WTC11 (cell line): ENCODE data around the gene ZBTB21. TPM values are rescaled to one million over a fixed set of nuclear protein-coding genes. Genes with fewer than 3 reads are reported as not detected.

Source experiments
- ATAC-seq: fragments of 200-7000 bp; cut with Tn5 transposase; 2 replicates; pipeline ENCODE4 v1.10.0; 2021; ENCODE audit warnings: mild to moderate bottlenecking, moderate library complexity
- CTCF ChIA-PET: fragments of 300-600 bp; sonication (Branson Sonifier 250); formaldehyde crosslinking; loops from one replicate; lab custom pipeline; 2021; ENCODE audit warnings: antibody characterized with exemption; lab: Charles Lee
- POLR2A ChIA-PET: fragments of 350-600 bp; sonication (Branson Sonifier 250); formaldehyde crosslinking; loops from one replicate; lab custom pipeline; 2021; ENCODE audit warnings: antibody characterized with exemption; lab: Charles Lee
- DNase-seq: peaks from one replicate; pipeline ENCODE4 v3.0.0; 2021; ENCODE audit warnings: low spot score
- H3K27ac Mint-ChIP-seq: 2 replicates; pipeline ENCODE4 v1.8.0; 2021; ENCODE audit warnings: mixed read lengths
- H3K27me3 Mint-ChIP-seq: 2 replicates; pipeline ENCODE4 v1.8.0; 2021; ENCODE audit warnings: low read depth, mild to moderate bottlenecking, moderate library complexity, mixed read lengths
- H3K36me3 Mint-ChIP-seq: 2 replicates; pipeline ENCODE4 v1.8.0; 2021; ENCODE audit warnings: mixed read lengths
- H3K4me1 Mint-ChIP-seq: 2 replicates; pipeline ENCODE4 v1.8.0; 2022; ENCODE audit warnings: mixed read lengths
- H3K4me3 Mint-ChIP-seq: 2 replicates; pipeline ENCODE4 v1.8.0; 2021; ENCODE audit warnings: mild to moderate bottlenecking, moderate library complexity, mixed read lengths
- H3K9me3 Mint-ChIP-seq: 2 replicates; pipeline ENCODE4 v1.8.0; 2021; ENCODE audit warnings: mixed read lengths
- CTCF ChIP-seq: fragments of 200-600 bp; IDR thresholded peaks from 2 replicates; pipeline ENCODE4 v1.8.0; 2022; ENCODE audit warnings: antibody characterized with exemption
- E2F4 ChIP-seq: sonication (generic); formaldehyde crosslinking; IDR thresholded peaks from 2 replicates; pipeline ENCODE4 v1.8.1; 2022; ENCODE audit warnings: low read depth, mild to moderate bottlenecking, moderate library complexity, missing genetic modification reagents, borderline replicate concordance
- IRF2 ChIP-seq: sonication (generic); formaldehyde crosslinking; IDR thresholded peaks from 2 replicates; pipeline ENCODE4 v1.8.0; 2022; ENCODE audit warnings: low read depth, missing genetic modification reagents, borderline replicate concordance
- NFYB ChIP-seq: sonication (generic); formaldehyde crosslinking; conservative IDR thresholded peaks from 2 replicates; pipeline ENCODE4 v1.8.0; 2022; ENCODE audit warnings: low read depth, missing genetic modification reagents
- ZNF138 ChIP-seq: sonication (generic); formaldehyde crosslinking; conservative IDR thresholded peaks from 2 replicates; pipeline ENCODE4 v1.8.1; 2022; ENCODE audit warnings: mild to moderate bottlenecking, moderate library complexity, missing genetic modification reagents
- ZNF532 ChIP-seq: fragments of 250-450 bp; sonication (Bioruptor Pico); IDR thresholded peaks from 2 replicates; pipeline ENCODE4 v1.9.0; 2021; ENCODE audit warnings: mild to moderate bottlenecking, borderline replicate concordance
- ZNF671 ChIP-seq: fragments of 250-450 bp; sonication (Bioruptor Pico); IDR thresholded peaks from 2 replicates; pipeline ENCODE4 v1.8.0; 2021; ENCODE audit warnings: mild to moderate bottlenecking
- total RNA-seq: library from RNA; stranded (reverse); gene quantifications from 3 replicates; pipeline ENCODE4 v1.2.3, GENCODE V29; 2021
- TF ChIP-seq, protein P1 (sequence below): sonication (generic); formaldehyde crosslinking; IDR thresholded peaks from 2 replicates; pipeline ENCODE4 v1.8.1; 2023; ENCODE audit warnings: mild to moderate bottlenecking, missing genetic modification reagents, moderate library complexity
- TF ChIP-seq, protein P2 (sequence below): sonication (generic); formaldehyde crosslinking; IDR thresholded peaks from 2 replicates; pipeline ENCODE4 v1.8.1; 2023; ENCODE audit warnings: mild to moderate bottlenecking, missing genetic modification reagents
- TF ChIP-seq, protein P3 (sequence below): sonication (generic); formaldehyde crosslinking; IDR thresholded peaks from 2 replicates; pipeline ENCODE4 v1.8.1; 2022; ENCODE audit warnings: low read depth, missing genetic modification reagents, borderline replicate concordance
- TF ChIP-seq, protein P4 (sequence below): sonication (generic); formaldehyde crosslinking; IDR thresholded peaks from 2 replicates; pipeline ENCODE4 v1.8.0; 2023; ENCODE audit warnings: mild to moderate bottlenecking, missing genetic modification reagents
- TF ChIP-seq, protein P5 (sequence below): sonication (generic); formaldehyde crosslinking; conservative IDR thresholded peaks from 2 replicates; pipeline ENCODE4 v1.8.1; 2023; ENCODE audit warnings: mild to moderate bottlenecking, low read depth, missing genetic modification reagents, moderate library complexity
- TF ChIP-seq, protein P6 (sequence below): sonication (generic); formaldehyde crosslinking; IDR thresholded peaks from 2 replicates; pipeline ENCODE4 v1.8.0; 2022; ENCODE audit warnings: mild to moderate bottlenecking, missing genetic modification reagents

ZBTB21 gene
- total RNA-seq, 1 experiment from 2014 or later = 13.8 TPM

- TF ChIP-seq E2F4 (CRISPR knock-in tag) = no peak
- TF ChIP-seq, protein P1, sequence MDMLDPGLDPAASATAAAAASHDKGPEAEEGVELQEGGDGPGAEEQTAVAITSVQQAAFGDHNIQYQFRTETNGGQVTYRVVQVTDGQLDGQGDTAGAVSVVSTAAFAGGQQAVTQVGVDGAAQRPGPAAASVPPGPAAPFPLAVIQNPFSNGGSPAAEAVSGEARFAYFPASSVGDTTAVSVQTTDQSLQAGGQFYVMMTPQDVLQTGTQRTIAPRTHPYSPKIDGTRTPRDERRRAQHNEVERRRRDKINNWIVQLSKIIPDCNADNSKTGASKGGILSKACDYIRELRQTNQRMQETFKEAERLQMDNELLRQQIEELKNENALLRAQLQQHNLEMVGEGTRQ (CRISPR knock-in tag) = no peak
Measured at GRCh38 chr21:42051788-42052187, 41.6 kb upstream of the ZBTB21 start (continued).

GRCh38 chr21:42049578-42050430 lies 39.6 kb upstream of the ZBTB21 start:
- H3K27me3 Mint-ChIP-seq = no peaks in the 10 kb centered on the region
- CTCF ChIA-PET = no interaction called here
- DNase-seq (no peak), ATAC-seq (no peak)
- H3K27ac Mint-ChIP-seq = no peak overlapping the region
- POLR2A ChIA-PET = interaction anchor here (1.5 kb wide), 1 partner anchor 18 kb away, joined by 3 read pairs; no protein-coding TSS in a partner anchor
- peaks cover 21% of the 10 kb centered on the region for H3K9me3 Mint-ChIP-seq
- no peak overlapping the region for H3K4me3 Mint-ChIP-seq
- H3K4me1 Mint-ChIP-seq = no peaks in the 10 kb centered on the region
- H3K36me3 Mint-ChIP-seq = peaks cover 9% of the 10 kb centered on the region
- no peak for TF ChIP-seq IRF2
- TF ChIP-seq CTCF = no peak
- TF ChIP-seq, protein P2, sequence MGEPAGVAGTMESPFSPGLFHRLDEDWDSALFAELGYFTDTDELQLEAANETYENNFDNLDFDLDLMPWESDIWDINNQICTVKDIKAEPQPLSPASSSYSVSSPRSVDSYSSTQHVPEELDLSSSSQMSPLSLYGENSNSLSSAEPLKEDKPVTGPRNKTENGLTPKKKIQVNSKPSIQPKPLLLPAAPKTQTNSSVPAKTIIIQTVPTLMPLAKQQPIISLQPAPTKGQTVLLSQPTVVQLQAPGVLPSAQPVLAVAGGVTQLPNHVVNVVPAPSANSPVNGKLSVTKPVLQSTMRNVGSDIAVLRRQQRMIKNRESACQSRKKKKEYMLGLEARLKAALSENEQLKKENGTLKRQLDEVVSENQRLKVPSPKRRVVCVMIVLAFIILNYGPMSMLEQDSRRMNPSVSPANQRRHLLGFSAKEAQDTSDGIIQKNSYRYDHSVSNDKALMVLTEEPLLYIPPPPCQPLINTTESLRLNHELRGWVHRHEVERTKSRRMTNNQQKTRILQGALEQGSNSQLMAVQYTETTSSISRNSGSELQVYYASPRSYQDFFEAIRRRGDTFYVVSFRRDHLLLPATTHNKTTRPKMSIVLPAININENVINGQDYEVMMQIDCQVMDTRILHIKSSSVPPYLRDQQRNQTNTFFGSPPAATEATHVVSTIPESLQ (CRISPR knock-in tag) = no peak
- no peak for TF ChIP-seq ZNF532 (CRISPR knock-in tag)
- no peak for TF ChIP-seq ZNF671 (CRISPR knock-in tag)
- TF ChIP-seq, protein P3, sequence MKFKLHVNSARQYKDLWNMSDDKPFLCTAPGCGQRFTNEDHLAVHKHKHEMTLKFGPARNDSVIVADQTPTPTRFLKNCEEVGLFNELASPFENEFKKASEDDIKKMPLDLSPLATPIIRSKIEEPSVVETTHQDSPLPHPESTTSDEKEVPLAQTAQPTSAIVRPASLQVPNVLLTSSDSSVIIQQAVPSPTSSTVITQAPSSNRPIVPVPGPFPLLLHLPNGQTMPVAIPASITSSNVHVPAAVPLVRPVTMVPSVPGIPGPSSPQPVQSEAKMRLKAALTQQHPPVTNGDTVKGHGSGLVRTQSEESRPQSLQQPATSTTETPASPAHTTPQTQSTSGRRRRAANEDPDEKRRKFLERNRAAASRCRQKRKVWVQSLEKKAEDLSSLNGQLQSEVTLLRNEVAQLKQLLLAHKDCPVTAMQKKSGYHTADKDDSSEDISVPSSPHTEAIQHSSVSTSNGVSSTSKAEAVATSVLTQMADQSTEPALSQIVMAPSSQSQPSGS (CRISPR knock-in tag) = no peak
- TF ChIP-seq, protein P4, sequence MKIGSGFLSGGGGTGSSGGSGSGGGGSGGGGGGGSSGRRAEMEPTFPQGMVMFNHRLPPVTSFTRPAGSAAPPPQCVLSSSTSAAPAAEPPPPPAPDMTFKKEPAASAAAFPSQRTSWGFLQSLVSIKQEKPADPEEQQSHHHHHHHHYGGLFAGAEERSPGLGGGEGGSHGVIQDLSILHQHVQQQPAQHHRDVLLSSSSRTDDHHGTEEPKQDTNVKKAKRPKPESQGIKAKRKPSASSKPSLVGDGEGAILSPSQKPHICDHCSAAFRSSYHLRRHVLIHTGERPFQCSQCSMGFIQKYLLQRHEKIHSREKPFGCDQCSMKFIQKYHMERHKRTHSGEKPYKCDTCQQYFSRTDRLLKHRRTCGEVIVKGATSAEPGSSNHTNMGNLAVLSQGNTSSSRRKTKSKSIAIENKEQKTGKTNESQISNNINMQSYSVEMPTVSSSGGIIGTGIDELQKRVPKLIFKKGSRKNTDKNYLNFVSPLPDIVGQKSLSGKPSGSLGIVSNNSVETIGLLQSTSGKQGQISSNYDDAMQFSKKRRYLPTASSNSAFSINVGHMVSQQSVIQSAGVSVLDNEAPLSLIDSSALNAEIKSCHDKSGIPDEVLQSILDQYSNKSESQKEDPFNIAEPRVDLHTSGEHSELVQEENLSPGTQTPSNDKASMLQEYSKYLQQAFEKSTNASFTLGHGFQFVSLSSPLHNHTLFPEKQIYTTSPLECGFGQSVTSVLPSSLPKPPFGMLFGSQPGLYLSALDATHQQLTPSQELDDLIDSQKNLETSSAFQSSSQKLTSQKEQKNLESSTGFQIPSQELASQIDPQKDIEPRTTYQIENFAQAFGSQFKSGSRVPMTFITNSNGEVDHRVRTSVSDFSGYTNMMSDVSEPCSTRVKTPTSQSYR = no peak
- TF ChIP-seq, protein P5, sequence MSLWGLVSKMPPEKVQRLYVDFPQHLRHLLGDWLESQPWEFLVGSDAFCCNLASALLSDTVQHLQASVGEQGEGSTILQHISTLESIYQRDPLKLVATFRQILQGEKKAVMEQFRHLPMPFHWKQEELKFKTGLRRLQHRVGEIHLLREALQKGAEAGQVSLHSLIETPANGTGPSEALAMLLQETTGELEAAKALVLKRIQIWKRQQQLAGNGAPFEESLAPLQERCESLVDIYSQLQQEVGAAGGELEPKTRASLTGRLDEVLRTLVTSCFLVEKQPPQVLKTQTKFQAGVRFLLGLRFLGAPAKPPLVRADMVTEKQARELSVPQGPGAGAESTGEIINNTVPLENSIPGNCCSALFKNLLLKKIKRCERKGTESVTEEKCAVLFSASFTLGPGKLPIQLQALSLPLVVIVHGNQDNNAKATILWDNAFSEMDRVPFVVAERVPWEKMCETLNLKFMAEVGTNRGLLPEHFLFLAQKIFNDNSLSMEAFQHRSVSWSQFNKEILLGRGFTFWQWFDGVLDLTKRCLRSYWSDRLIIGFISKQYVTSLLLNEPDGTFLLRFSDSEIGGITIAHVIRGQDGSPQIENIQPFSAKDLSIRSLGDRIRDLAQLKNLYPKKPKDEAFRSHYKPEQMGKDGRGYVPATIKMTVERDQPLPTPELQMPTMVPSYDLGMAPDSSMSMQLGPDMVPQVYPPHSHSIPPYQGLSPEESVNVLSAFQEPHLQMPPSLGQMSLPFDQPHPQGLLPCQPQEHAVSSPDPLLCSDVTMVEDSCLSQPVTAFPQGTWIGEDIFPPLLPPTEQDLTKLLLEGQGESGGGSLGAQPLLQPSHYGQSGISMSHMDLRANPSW = no peak
- no peak for TF ChIP-seq ZNF138 (CRISPR knock-in tag)
- no peak for TF ChIP-seq NFYB (CRISPR knock-in tag)
- TF ChIP-seq, protein P6, sequence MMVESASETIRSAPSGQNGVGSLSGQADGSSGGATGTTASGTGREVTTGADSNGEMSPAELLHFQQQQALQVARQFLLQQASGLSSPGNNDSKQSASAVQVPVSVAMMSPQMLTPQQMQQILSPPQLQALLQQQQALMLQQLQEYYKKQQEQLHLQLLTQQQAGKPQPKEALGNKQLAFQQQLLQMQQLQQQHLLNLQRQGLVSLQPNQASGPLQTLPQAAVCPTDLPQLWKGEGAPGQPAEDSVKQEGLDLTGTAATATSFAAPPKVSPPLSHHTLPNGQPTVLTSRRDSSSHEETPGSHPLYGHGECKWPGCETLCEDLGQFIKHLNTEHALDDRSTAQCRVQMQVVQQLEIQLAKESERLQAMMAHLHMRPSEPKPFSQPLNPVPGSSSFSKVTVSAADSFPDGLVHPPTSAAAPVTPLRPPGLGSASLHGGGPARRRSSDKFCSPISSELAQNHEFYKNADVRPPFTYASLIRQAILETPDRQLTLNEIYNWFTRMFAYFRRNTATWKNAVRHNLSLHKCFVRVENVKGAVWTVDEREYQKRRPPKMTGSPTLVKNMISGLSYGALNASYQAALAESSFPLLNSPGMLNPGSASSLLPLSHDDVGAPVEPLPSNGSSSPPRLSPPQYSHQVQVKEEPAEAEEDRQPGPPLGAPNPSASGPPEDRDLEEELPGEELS (CRISPR knock-in tag) = no peak
